SU-DHL-6 (cell line): ENCODE results near the gene SGPP2.

Experiments
- H2AFZ ChIP-seq: fragments of 200-600 bp; sonication (generic); 2 replicates; pipeline ENCODE4 v1.6.1; 2014; ENCODE audit warnings: low read depth, mild to moderate bottlenecking, moderate library complexity, mixed read lengths, antibody characterized with exemption, low read length; ENCODE audit not compliant: severe bottlenecking
- H3F3A ChIP-seq: fragments of 200-600 bp; shearing (Covaris generic); 2 replicates; pipeline ENCODE4 v1.6.0; 2016; ENCODE audit warnings: antibody characterized with exemption, mild to moderate bottlenecking; ENCODE audit not compliant: insufficient read depth
- H3K27ac ChIP-seq: fragments of 200-600 bp; sonication (generic); 2 replicates; pipeline ENCODE4 v1.5.1; 2016; ENCODE audit warnings: low read depth, mild to moderate bottlenecking, low read length, moderate library complexity, mixed read lengths
- H3K27me3 ChIP-seq: fragments of 200-600 bp; sonication (generic), shearing (Covaris generic); 2 replicates; pipeline ENCODE4 v1.6.0; 2014; ENCODE audit warnings: mild to moderate bottlenecking, low read length
- H3K36me3 ChIP-seq: fragments of 200-600 bp; sonication (generic); 2 replicates; pipeline ENCODE4 v1.6.1; 2014; ENCODE audit warnings: mild to moderate bottlenecking, low read length, mixed read lengths
- H3K4me2 ChIP-seq: fragments of 300-600, 200-600 bp; shearing (Covaris generic), sonication (generic); 2 replicates; pipeline ENCODE4 v1.6.0; 2014; ENCODE audit warnings: low read length, low read depth, mild to moderate bottlenecking; ENCODE audit not compliant: poor library complexity, severe bottlenecking
- H3K4me3 ChIP-seq: fragments of 200-600 bp; sonication (generic); 2 replicates; pipeline ENCODE4 v1.5.1; 2014; ENCODE audit warnings: antibody characterized with exemption, low read length, mild to moderate bottlenecking, mixed read lengths; ENCODE audit not compliant: insufficient read depth, poor library complexity, severe bottlenecking
- H3K79me2 ChIP-seq: fragments of 200-600 bp; sonication (generic); 2 replicates; pipeline ENCODE4 v1.6.1; 2014; ENCODE audit warnings: mild to moderate bottlenecking, low read length, moderate library complexity; ENCODE audit not compliant: insufficient read depth
- H3K9ac ChIP-seq: fragments of 200-600 bp; sonication (generic); 2 replicates; pipeline ENCODE4 v1.7.0; 2014; ENCODE audit warnings: mild to moderate bottlenecking, low read length
- H3K9me2 ChIP-seq: fragments of 200-600 bp; sonication (generic); replicated peaks from 2 replicates; pipeline ENCODE4 v1.6.1; 2014; ENCODE audit warnings: low read length; ENCODE audit not compliant: insufficient read depth
- H3K9me3 ChIP-seq: fragments of 200-600 bp; sonication (generic); 2 replicates; pipeline ENCODE4 v1.6.1; 2014; ENCODE audit warnings: low read length, mixed read lengths; ENCODE audit not compliant: insufficient read depth
- H4K20me1 ChIP-seq: fragments of 200-600 bp; sonication (generic); 2 replicates; pipeline ENCODE4 v1.6.1; 2014; ENCODE audit warnings: low read depth, mild to moderate bottlenecking, antibody characterized with exemption, low read length, moderate library complexity, mixed read lengths
- CTCF ChIP-seq: fragments of 200-600 bp; sonication (generic); IDR thresholded peaks from one replicate; pipeline ENCODE4 v1.5.1; 2017; ENCODE audit warnings: antibody characterized with exemption, mild to moderate bottlenecking, low read length, moderate library complexity; ENCODE audit not compliant: insufficient read depth, poor library complexity, severe bottlenecking
- EZH2phosphoT487 ChIP-seq: fragments of 200-600 bp; sonication (generic), shearing (Covaris generic); conservative IDR thresholded peaks from 2 replicates; pipeline ENCODE4 v1.6.1; 2018; ENCODE audit warnings: mild to moderate bottlenecking, antibody characterized with exemption, low read length, moderate library complexity, mixed read lengths

The SGPP2 gene

GRCh38 chr2:222545823-222546795, 121.8 kb downstream of the SGPP2 start:
- no peak for TF ChIP-seq EZH2phosphoT487
- TF ChIP-seq CTCF: no peak
- Histone ChIP-seq H3K36me3 (no peaks in the 10 kb centered on the region), H4K20me1 (no peaks in the 10 kb centered on the region), H3K27ac (no peak overlapping the region), H3K4me3 (no peak overlapping the region), H3K9me3 (no peaks in the 10 kb centered on the region), H3K27me3 (no peaks in the 10 kb centered on the region), H3K9ac (no peak overlapping the region), H3F3A (no peaks in the 10 kb centered on the region), H3K79me2 (no peaks in the 10 kb centered on the region), H3K4me2 (no peak overlapping the region), H3K9me2 (no peaks in the 10 kb centered on the region), H2AFZ (no peak overlapping the region)

- no peak overlapping the region for H3K4me2 ChIP-seq
- H3K27me3 ChIP-seq: no peaks in the 10 kb centered on the region
- no peaks in the 10 kb centered on the region for H3K9me3 ChIP-seq
Observed at GRCh38 chr2:222547083-222547482, 122.7 kb downstream of the SGPP2 start.

GRCh38 chr2:222548992-222549391, 124.6 kb downstream of the SGPP2 start:
- H3K9ac ChIP-seq: no peak overlapping the region
- H3K36me3 ChIP-seq: no peaks in the 10 kb centered on the region
- TF ChIP-seq EZH2phosphoT487 (no peak), CTCF (no peak)
- H3K79me2 ChIP-seq: no peaks in the 10 kb centered on the region
- H3K9me2 ChIP-seq: no peaks in the 10 kb centered on the region
- H3K9me3 ChIP-seq: no peaks in the 10 kb centered on the region
- H3K4me2 ChIP-seq: no peak overlapping the region
- H3F3A ChIP-seq: no peaks in the 10 kb centered on the region
- H3K27me3 ChIP-seq: no peaks in the 10 kb centered on the region
- H3K27ac ChIP-seq: no peak overlapping the region
- H3K4me3 ChIP-seq: no peak overlapping the region
- no peak overlapping the region for H2AFZ ChIP-seq
- H4K20me1 ChIP-seq: no peaks in the 10 kb centered on the region

More at GRCh38 chr2:222547083-222547482, 122.7 kb downstream of the SGPP2 start:
- no peaks in the 10 kb centered on the region for H3K36me3 ChIP-seq
- H3K4me3 ChIP-seq: no peak overlapping the region
- no peaks in the 10 kb centered on the region for H3K9me2 ChIP-seq
- H3K79me2 ChIP-seq: no peaks in the 10 kb centered on the region
- H4K20me1 ChIP-seq: no peaks in the 10 kb centered on the region
- H3K9ac ChIP-seq: no peak overlapping the region
- H2AFZ ChIP-seq: no peak overlapping the region
- no peak for TF ChIP-seq EZH2phosphoT487
- H3F3A ChIP-seq: no peaks in the 10 kb centered on the region
- no peak overlapping the region for H3K27ac ChIP-seq

- Histone ChIP-seq H3K9me2 (no peaks in the 10 kb centered on the region), H2AFZ (no peak overlapping the region), H3K36me3 (no peaks in the 10 kb centered on the region), H3K27ac (no peak overlapping the region), H3K4me2 (no peak overlapping the region), H3K9ac (no peak overlapping the region), H3F3A (no peaks in the 10 kb centered on the region), H3K4me3 (no peak overlapping the region), H3K27me3 (no peaks in the 10 kb centered on the region), H3K9me3 (no peaks in the 10 kb centered on the region), H4K20me1 (no peaks in the 10 kb centered on the region; the same call in 1 of the 2 replicates), H3K79me2 (no peaks in the 10 kb centered on the region)
- no peak for TF ChIP-seq CTCF
Observed at GRCh38 chr2:222554517-222554916, 130.2 kb downstream of the SGPP2 start.
